HepG2 (cell line): ENCODE results near the gene TMEM120A. TPM values are rescaled to one million over a fixed set of nuclear protein-coding genes. Genes with fewer than 3 reads are reported as not detected.

Source experiments
- ATF6 ChIP-seq: sonication (generic); formaldehyde crosslinking; conservative IDR thresholded peaks from 2 replicates; pipeline ENCODE4 v1.4.0; 2020; ENCODE audit warnings: missing genetic modification reagents
- CCAR2 ChIP-seq: fragments of 200-400 bp; formaldehyde crosslinking; optimal IDR thresholded peaks from 2 replicates; pipeline ENCODE3; 2018; ENCODE audit warnings: low read depth, mild to moderate bottlenecking, low read length, moderate library complexity
- CENPX ChIP-seq: sonication (generic); formaldehyde crosslinking; IDR thresholded peaks from 2 replicates; pipeline ENCODE4 v1.9.0; 2021; ENCODE audit warnings: mild to moderate bottlenecking, missing genetic modification reagents, moderate library complexity
- DNMT1 ChIP-seq: sonication (generic); formaldehyde crosslinking; IDR thresholded peaks from 2 replicates; pipeline ENCODE4 v1.5.1; 2020; ENCODE audit warnings: mild to moderate bottlenecking, missing genetic modification reagents
- DR1 ChIP-seq: sonication (generic); formaldehyde crosslinking; IDR thresholded peaks from 2 replicates; pipeline ENCODE4 v1.8.0; 2021; ENCODE audit warnings: mild to moderate bottlenecking, missing genetic modification reagents, inconsistent platforms
- GTF2F1 ChIP-seq: fragments of 150-350 bp; IDR thresholded peaks from 2 replicates; pipeline ENCODE4 v1.6.1; 2014; ENCODE audit warnings: low read length
- HNRNPH1 ChIP-seq: fragments of 200-400 bp; formaldehyde crosslinking; optimal IDR thresholded peaks from 2 replicates; pipeline ENCODE3; 2017; ENCODE audit warnings: mild to moderate bottlenecking, low read depth, low read length
- MED1 ChIP-seq: sonication (generic); formaldehyde crosslinking; IDR thresholded peaks from 2 replicates; pipeline ENCODE4 v1.4.0; 2020; ENCODE audit warnings: missing genetic modification reagents
- NONO ChIP-seq, 2 experiments: fragments of 450-650 bp in 1 of 2; sonication (generic) in 1 of 2; formaldehyde crosslinking in 1 of 2; IDR thresholded peaks in 1 of 2; conservative IDR thresholded peaks in 1 of 2; 2 replicates each; pipeline versions ENCODE4 v1.6.1 to v1.8.0; 2017 to 2022; ENCODE audit warnings: mild to moderate bottlenecking in 1 of 2, missing genetic modification reagents in 1 of 2, moderate library complexity in 1 of 2
- PHF8 ChIP-seq: sonication (generic); formaldehyde crosslinking; IDR thresholded peaks from 2 replicates; pipeline ENCODE4 v1.5.0; 2020; ENCODE audit warnings: missing genetic modification reagents
- PTBP1 ChIP-seq: fragments of 200-400 bp; formaldehyde crosslinking; IDR thresholded peaks from 2 replicates; pipeline ENCODE4 v1.6.1; 2018; ENCODE audit warnings: low read length, low read depth; ENCODE audit not compliant: poor library complexity, severe bottlenecking
- SIX1 ChIP-seq: sonication (generic); formaldehyde crosslinking; IDR thresholded peaks from 2 replicates; pipeline ENCODE4 v1.4.0; 2020; ENCODE audit warnings: missing genetic modification reagents, borderline replicate concordance
- TEAD3 ChIP-seq: optimal IDR thresholded peaks from 2 replicates; pipeline ENCODE3; 2016; ENCODE audit warnings: borderline replicate concordance
- TRAFD1 ChIP-seq: sonication (generic); formaldehyde crosslinking; IDR thresholded peaks from 2 replicates; pipeline ENCODE4 v1.5.1; 2020; ENCODE audit warnings: missing genetic modification reagents, mild to moderate bottlenecking, borderline replicate concordance
- ZFP91 ChIP-seq: sonication (generic); formaldehyde crosslinking; IDR thresholded peaks from 2 replicates; pipeline ENCODE4 v1.9.0; 2022; ENCODE audit warnings: missing genetic modification reagents, mild to moderate bottlenecking, borderline replicate concordance
- ZFX ChIP-seq: sonication (generic); formaldehyde crosslinking; IDR thresholded peaks from 2 replicates; pipeline ENCODE4 v1.4.0; 2020; ENCODE audit warnings: mild to moderate bottlenecking, low read depth, missing genetic modification reagents, moderate library complexity
- ZNF264 ChIP-seq: sonication (generic); formaldehyde crosslinking; IDR thresholded peaks from 2 replicates; pipeline ENCODE4 v1.4.0; 2020; ENCODE audit warnings: missing genetic modification reagents
- ZNF326 ChIP-seq: sonication (generic); formaldehyde crosslinking; IDR thresholded peaks from 2 replicates; pipeline ENCODE4 v1.4.0; 2020; ENCODE audit warnings: missing genetic modification reagents, borderline replicate concordance
- ZNF33B ChIP-seq: sonication (generic); formaldehyde crosslinking; IDR thresholded peaks from 2 replicates; pipeline ENCODE4 v1.5.1; 2020; ENCODE audit warnings: mild to moderate bottlenecking, missing genetic modification reagents
- ZNF687 ChIP-seq: sonication (generic); formaldehyde crosslinking; IDR thresholded peaks from 2 replicates; pipeline ENCODE4 v1.5.1; 2020; ENCODE audit warnings: mild to moderate bottlenecking, missing genetic modification reagents, moderate library complexity
- ZSCAN29 ChIP-seq: sonication (generic); formaldehyde crosslinking; conservative IDR thresholded peaks from 2 replicates; pipeline ENCODE4 v1.4.0; 2020; ENCODE audit warnings: mild to moderate bottlenecking, missing genetic modification reagents
- polyA plus RNA-seq, 8 experiments: library from polyadenylated mRNA; depleted of rRNA in 3 of 8; stranded (reverse) in 7 of 8; unstranded in 1 of 8; fragments of >200 nt; fragmentation: Illumina TruSeq in 4 of 8; extraction: Trizol in 4 of 8; gene quantifications; 2 replicates each; pipeline versions ENCODE4 v1.2.1 to v1.2.3, GENCODE V29; 2011 to 2016; ENCODE audit warnings: low read depth in 4 of 8, missing spikeins in 1 of 8, mixed read lengths in 1 of 8; ENCODE audit not compliant: insufficient read depth in 1 of 8
- total RNA-seq, 5 experiments: library from RNA; depleted of rRNA; stranded (reverse); fragments of >200 nt; fragmentation: Illumina TruSeq; extraction: Trizol; gene quantifications; 2 replicates each; pipeline ENCODE4 v1.2.3, GENCODE V29; 2016; ENCODE audit warnings: low read depth in 1 of 5

TMEM120A gene
- total and polyA plus RNA-seq, 2 of the 13 experiments (the other 11 are each of a cell fraction or from before 2014, with no cell fraction given) = 40.3 to 102 TPM

- TF ChIP-seq ZFP91 (CRISPR knock-in tag) (no peak), MED1 (CRISPR knock-in tag) (no peak), GTF2F1 (no peak), CCAR2 (no peak), TRAFD1 (CRISPR knock-in tag) (no peak), CENPX (CRISPR knock-in tag) (no peak), ZFX (CRISPR knock-in tag) (no peak), ZNF264 (no peak), ATF6 (no peak), ZNF326 (CRISPR knock-in tag) (no peak), TEAD3 (CRISPR knock-in tag) (peak; percentile 8), HNRNPH1 (no peak), ZNF687 (CRISPR knock-in tag) (peak; percentile 30; the same call in 1 of the 2 replicates), DNMT1 (CRISPR knock-in tag) (no peak), SIX1 (CRISPR knock-in tag) (no peak), ZNF33B (CRISPR knock-in tag) (no peak), ZSCAN29 (CRISPR knock-in tag) (no peak), PTBP1 (no peak), DR1 (CRISPR knock-in tag) (no peak), PHF8 (CRISPR knock-in tag) (no peak), NONO (IDR thresholded peaks at IDR 0.05) (no peak), NONO (CRISPR knock-in tag; conservative IDR thresholded peaks at IDR 0.05) (no peak)
Observed at GRCh38 chr7:75957021-75957736, 37.2 kb downstream of the TMEM120A start (continued).
